ENCODE measurements around the gene ICAM1. TPM values are rescaled to one million over a fixed set of nuclear protein-coding genes. Genes with fewer than 3 reads are reported as not detected.

ICAM1 gene
- 100 to 1,000 TPM in 1 of 6 experiments, 10 to 100 TPM in 4, 1 to 10 TPM in 1; 4.6 to 186 (median 38.5) TPM for total RNA-seq
- long read RNA-seq, partial matches to known transcripts, result 0 of 4 reads
- long read RNA-seq, other reads (novel, unspliced or antisense), result 1 of 4 reads

GRCh38 chr19:10270616-10271394 lies at the start of gene ICAM1:
Gene ICAM1, plus strand, starts transcription at chr19:10271120. Its CDS starts 40 bp downstream, at chr19:10271160.
- Histone ChIP-seq H3K36me3 (peaks cover 0 to 16% (median 8%) of the 10 kb centered on the region in 4 donors), H3K27ac (peak within 1 kb of the TSS; percentile 87 to 90 (median 89)), H3K4me1 (peaks cover 0 to 14% (median 3%) of the 10 kb centered on the region in 4 donors), H3K4me3 (peak within 1 kb of the TSS; percentile 69 to 74 (median 71)), H3K9me3 (no peaks in the 10 kb centered on the region), H3K27me3 (no peaks in the 10 kb centered on the region)
- intact Hi-C loops (cut with DNase I), result loop anchor here in 1 of 2 donors (5.0 kb wide), 1 partner anchor 121 kb away; no protein-coding TSS in a partner anchor
- ATAC-seq (peak; percentile 71 to 84 (median 80)), DNase-seq (peak; percentile 90 to 95 (median 94))
- TF ChIP-seq POLR2A (IDR thresholded peaks at IDR 0.05), result peak; percentile 98
- TF ChIP-seq, protein P1, sequence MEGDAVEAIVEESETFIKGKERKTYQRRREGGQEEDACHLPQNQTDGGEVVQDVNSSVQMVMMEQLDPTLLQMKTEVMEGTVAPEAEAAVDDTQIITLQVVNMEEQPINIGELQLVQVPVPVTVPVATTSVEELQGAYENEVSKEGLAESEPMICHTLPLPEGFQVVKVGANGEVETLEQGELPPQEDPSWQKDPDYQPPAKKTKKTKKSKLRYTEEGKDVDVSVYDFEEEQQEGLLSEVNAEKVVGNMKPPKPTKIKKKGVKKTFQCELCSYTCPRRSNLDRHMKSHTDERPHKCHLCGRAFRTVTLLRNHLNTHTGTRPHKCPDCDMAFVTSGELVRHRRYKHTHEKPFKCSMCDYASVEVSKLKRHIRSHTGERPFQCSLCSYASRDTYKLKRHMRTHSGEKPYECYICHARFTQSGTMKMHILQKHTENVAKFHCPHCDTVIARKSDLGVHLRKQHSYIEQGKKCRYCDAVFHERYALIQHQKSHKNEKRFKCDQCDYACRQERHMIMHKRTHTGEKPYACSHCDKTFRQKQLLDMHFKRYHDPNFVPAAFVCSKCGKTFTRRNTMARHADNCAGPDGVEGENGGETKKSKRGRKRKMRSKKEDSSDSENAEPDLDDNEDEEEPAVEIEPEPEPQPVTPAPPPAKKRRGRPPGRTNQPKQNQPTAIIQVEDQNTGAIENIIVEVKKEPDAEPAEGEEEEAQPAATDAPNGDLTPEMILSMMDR (IDR thresholded peaks at IDR 0.05), result peak in 2 of 4 donors; percentile 12 to 27
- 0% methylated on average over 14 of the region's 51 CpGs for WGBS (ENCODE audit: insufficient coverage, low coverage, low lambda C conversion rate, missing lambda C conversion rate)

GRCh38 chr19:10222201-10222890 lies 48.6 kb upstream of the ICAM1 start:
- no peak overlapping the region for H3K4me3 ChIP-seq
- no peak for TF ChIP-seq POLR2A (IDR thresholded peaks at IDR 0.05)
- TF ChIP-seq, protein P1 (IDR thresholded peaks at IDR 0.05), result no peak
- H3K4me1 ChIP-seq, result peaks cover 0 to 15% (median 0%) of the 10 kb centered on the region in 4 donors
- ATAC-seq (no peak), DNase-seq (no peak)
- H3K27ac ChIP-seq, result no peak overlapping the region
- no peaks in the 10 kb centered on the region for H3K9me3 ChIP-seq
- intact Hi-C loops (cut with DNase I), result no loop called here
- no peaks in the 10 kb centered on the region for H3K27me3 ChIP-seq
- 71% methylated on average over 14 of the region's 14 CpGs for WGBS (ENCODE audit: insufficient coverage, low coverage, low lambda C conversion rate, missing lambda C conversion rate)
- H3K36me3 ChIP-seq, result no peaks in the 10 kb centered on the region

DNA sequence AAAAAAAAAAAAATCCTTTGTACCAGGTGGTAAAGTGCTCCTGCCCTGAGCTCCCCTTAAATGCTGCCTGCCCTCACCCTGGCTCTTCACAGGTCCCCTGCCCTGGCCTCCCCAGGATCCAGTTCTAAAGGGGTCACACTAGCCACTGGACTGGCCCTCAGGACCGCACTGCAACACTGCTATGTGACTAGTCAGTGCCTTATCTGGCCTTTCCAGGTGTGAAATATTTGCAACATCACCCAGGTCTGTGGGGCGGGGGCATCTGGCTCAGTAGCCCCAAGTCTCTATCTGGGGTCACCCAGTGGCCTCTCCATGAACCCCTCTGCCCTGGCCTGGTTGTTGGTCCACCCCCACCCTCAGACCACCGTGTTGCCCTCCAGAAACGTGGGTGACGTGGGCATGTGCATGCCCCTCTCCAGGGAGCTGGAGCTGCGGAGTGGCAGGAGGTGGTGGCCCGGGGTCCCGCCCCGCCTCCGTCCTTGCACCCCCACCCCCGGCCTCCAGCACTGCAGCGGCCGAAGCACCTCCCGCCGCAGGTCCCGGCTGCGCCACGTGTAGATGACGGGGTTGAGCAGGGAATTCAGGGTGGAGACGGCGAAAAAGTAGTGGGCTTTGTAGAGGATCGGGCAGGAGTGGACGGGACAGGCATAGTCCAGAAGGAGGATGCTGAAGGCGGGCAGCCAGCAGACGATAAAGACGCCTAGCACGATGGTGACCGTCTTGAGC lies 47.3 kb upstream of the ICAM1 start:
- Histone ChIP-seq H3K36me3 (no peaks in the 10 kb centered on the region), H3K4me3 (no peak overlapping the region), H3K27me3 (no peaks in the 10 kb centered on the region), H3K27ac (no peak overlapping the region), H3K4me1 (peaks cover 0 to 11% (median 0%) of the 10 kb centered on the region in 4 donors), H3K9me3 (no peaks in the 10 kb centered on the region)
- DNase-seq (no peak), ATAC-seq (no peak)
- TF ChIP-seq, protein P1 (IDR thresholded peaks at IDR 0.05), result no peak
- TF ChIP-seq POLR2A (IDR thresholded peaks at IDR 0.05), result no peak
- WGBS (ENCODE audit: insufficient coverage, low coverage, low lambda C conversion rate, missing lambda C conversion rate), result 92% methylated on average over 16 of the region's 28 CpGs
- intact Hi-C loops (cut with DNase I), result no loop called here

GRCh38 chr19:10224337-10224736 lies 46.6 kb upstream of the ICAM1 start:
- intact Hi-C loops (cut with DNase I), result no loop called here
- H3K27ac ChIP-seq, result no peak overlapping the region
- H3K27me3 ChIP-seq, result no peaks in the 10 kb centered on the region
- no peak for ATAC-seq
- DNase-seq, result no peak
- WGBS (ENCODE audit: insufficient coverage, low coverage, low lambda C conversion rate, missing lambda C conversion rate), result 93% methylated on average over 3 of the region's 23 CpGs
- H3K4me1 ChIP-seq, result peaks cover 0 to 5% (median 0%) of the 10 kb centered on the region in 4 donors
- no peaks in the 10 kb centered on the region for H3K9me3 ChIP-seq
- H3K36me3 ChIP-seq, result no peaks in the 10 kb centered on the region
- no peak overlapping the region for H3K4me3 ChIP-seq
- no peak for TF ChIP-seq POLR2A (IDR thresholded peaks at IDR 0.05)
- TF ChIP-seq, protein P1 (IDR thresholded peaks at IDR 0.05), result no peak

All from right lobe of liver (tissue), 6 donors.